ENCODE results near the gene LMBR1.
"Not testable (repeated sequence)": the region's sequence is repeated elsewhere in the genome, so short reads cannot be mapped to it uniquely, and the experiment has no call there.

Gene LMBR1

GRCh38 chr7:156843582-156843981 lies 49.4 kb downstream of the LMBR1 start:
- not testable (repeated sequence) for DNase-seq

GRCh38 chr7:156843157-156843556 lies 49.8 kb downstream of the LMBR1 start:
- DNase-seq, result no peak

- no peak for DNase-seq
Observed at GRCh38 chr7:156842740-156843140, 50.2 kb downstream of the LMBR1 start.

GRCh38 chr7:156842317-156842716 lies 50.7 kb downstream of the LMBR1 start:
- no peak for DNase-seq

GRCh38 chr7:156841497-156841896 lies 51.5 kb downstream of the LMBR1 start:
- no peak for DNase-seq

GRCh38 chr7:156840134-156840533 lies 52.8 kb downstream of the LMBR1 start:
- DNase-seq, result no peak

GRCh38 chr7:156836443-156836842 lies 56.5 kb downstream of the LMBR1 start:
- DNase-seq, result no peak

- DNase-seq, result no peak
Observed at GRCh38 chr7:156834462-156834861, 58.5 kb downstream of the LMBR1 start.

GRCh38 chr7:156833312-156833711 lies 59.7 kb downstream of the LMBR1 start:
- peak; percentile 3 for DNase-seq

GRCh38 chr7:156832195-156832877 lies 60.6 kb downstream of the LMBR1 start:
- DNase-seq, result no peak

- DNase-seq, result no peak
Observed at GRCh38 chr7:156829669-156830336, 63.2 kb downstream of the LMBR1 start.

GRCh38 chr7:156827587-156828203 lies 65.3 kb downstream of the LMBR1 start:
- no peak for DNase-seq

GRCh38 chr7:156823435-156823834 lies 69.5 kb downstream of the LMBR1 start:
- DNase-seq, result no peak

- no peak for DNase-seq
Observed at GRCh38 chr7:156820445-156821063, 72.4 kb downstream of the LMBR1 start.

GRCh38 chr7:156819733-156820295 lies 73.2 kb downstream of the LMBR1 start:
- no peak for DNase-seq

- no peak for DNase-seq
Observed at GRCh38 chr7:156818133-156818532, 74.8 kb downstream of the LMBR1 start.

GRCh38 chr7:156816943-156817572 lies 75.9 kb downstream of the LMBR1 start:
- DNase-seq, result no peak

- no peak for DNase-seq
Observed at GRCh38 chr7:156811706-156812105, 81.3 kb downstream of the LMBR1 start.

GRCh38 chr7:156803656-156804055 lies 89.3 kb downstream of the LMBR1 start:
- DNase-seq, result not testable (repeated sequence)

- DNase-seq, result no peak
Observed at GRCh38 chr7:156802214-156802613, 90.8 kb downstream of the LMBR1 start.

GRCh38 chr7:156795415-156795814 lies 97.6 kb downstream of the LMBR1 start:
- no peak for DNase-seq

- DNase-seq, result no peak
Observed at GRCh38 chr7:156793334-156793733, 99.6 kb downstream of the LMBR1 start.

GRCh38 chr7:156792611-156793010 lies 100.4 kb downstream of the LMBR1 start:
- DNase-seq, result no peak

Data from NCI-H524 treated with DMSO at 0.1 percent for 48 hours (cell line).